GM19452 (cell line): ENCODE measurements around the gene DOK7.

Source experiments
- ATAC-seq: cut with Tn5 transposase; IDR thresholded peaks from one replicate; pipeline ENCODE4 v1.9.1; 2021; ENCODE audit not compliant: unreplicated experiment

Gene DOK7

DNA sequence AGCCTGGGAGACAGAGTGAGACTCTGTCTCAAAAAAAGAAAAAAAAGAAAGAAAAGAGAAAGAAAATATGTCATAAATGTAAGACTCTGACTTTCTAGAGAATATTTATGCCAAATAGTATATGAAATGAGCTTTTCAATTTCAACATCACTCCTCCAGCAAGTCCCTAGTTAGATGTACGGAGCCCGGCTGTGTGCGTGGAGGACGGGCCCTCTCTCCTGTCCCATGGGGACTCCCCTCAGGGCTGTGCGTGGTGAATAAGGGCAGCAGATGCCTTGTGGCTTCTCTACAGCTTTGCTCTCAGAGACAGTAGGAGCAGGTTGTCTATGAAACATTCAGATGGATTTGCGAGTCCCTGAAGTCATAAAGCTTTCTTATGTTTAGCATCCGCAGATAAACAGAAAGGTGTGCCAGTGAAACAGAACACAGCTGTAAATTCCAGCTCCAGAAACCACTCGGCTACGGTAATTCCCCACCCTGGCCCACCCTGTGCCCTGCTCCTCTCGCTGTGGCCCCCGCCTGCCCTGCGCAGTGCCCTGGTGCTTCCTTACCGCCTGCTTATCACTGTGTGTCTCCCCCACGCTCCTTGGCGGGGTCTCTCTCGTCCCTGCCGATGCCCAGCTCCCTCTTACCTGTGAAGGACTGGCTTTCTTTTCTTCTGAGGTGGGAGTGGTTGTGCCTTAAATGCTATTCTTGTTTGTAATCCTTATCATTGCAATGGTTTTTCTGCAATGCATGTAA lies 35.2 kb upstream of the DOK7 start:
- ATAC-seq, result no peak

GRCh38 chr4:3429651-3430050 lies 33.5 kb upstream of the DOK7 start:
- ATAC-seq, result no peak

DNA sequence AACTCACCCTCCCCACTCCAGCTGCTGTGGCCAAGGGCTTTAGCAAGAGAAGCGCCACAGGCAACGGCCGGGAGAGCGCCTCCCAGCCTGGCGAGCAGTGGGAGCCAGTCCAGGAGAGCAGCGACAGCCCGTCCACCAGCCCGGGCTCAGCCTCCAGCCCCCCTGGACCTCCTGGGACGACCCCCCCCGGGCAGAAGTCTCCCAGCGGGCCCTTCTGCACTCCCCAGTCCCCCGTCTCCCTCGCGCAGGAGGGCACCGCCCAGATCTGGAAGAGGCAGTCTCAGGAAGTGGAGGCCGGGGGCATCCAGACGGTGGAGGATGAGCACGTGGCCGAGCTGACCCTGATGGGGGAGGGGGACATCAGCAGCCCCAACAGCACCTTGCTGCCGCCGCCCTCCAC lies 32.6 kb upstream of the DOK7 start:
- ATAC-seq, result no peak

- ATAC-seq, result no peak
Observed at GRCh38 chr4:3431446-3431993, 31.6 kb upstream of the DOK7 start.

- no peak for ATAC-seq
Observed at GRCh38 chr4:3432381-3432790, 30.7 kb upstream of the DOK7 start.

- no peak for ATAC-seq
Observed at GRCh38 chr4:3433138-3433869, 29.8 kb upstream of the DOK7 start.

DNA sequence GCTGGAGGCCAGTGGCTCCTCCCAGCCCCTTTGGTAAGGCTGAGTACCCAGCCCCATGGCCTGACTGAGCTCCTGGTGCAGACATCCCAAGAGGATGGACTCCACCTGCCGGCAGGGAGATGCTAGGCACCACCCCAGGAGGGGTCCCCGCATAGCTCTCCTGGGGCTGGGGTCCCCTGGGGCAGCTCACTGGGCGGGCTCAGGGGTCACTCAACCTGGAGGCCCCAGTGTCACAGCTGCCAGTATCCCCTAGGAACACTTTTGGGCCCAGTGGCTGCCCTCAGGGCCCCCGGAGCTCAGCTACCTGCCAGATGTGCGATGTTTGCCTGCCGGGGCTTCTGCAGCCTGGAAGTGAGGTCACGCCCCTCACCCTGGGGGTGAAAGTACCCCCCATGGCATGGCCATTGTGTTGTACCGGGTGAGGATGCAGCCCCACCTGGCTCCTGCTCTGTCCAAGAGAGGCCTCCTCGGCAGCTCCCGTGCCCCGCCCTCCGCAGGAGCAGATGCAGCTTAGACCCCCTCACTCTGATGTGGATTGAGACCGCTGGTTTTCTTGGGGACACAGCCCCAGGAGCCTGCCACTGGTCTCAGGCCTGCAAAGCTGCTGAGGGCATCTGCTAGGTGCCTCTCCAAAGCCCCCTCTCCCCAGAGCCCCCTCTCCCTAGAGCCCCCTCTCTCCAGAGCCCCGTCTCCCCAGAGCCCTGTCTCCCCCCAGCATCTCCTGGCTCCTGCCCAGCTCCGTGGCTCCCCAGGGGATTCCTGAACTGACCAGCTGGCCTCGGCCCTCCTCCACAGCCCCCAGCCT lies 28.0 kb upstream of the DOK7 start:
- no peak for ATAC-seq

GRCh38 chr4:3435686-3435956 lies 27.5 kb upstream of the DOK7 start:
- no peak for ATAC-seq

DNA sequence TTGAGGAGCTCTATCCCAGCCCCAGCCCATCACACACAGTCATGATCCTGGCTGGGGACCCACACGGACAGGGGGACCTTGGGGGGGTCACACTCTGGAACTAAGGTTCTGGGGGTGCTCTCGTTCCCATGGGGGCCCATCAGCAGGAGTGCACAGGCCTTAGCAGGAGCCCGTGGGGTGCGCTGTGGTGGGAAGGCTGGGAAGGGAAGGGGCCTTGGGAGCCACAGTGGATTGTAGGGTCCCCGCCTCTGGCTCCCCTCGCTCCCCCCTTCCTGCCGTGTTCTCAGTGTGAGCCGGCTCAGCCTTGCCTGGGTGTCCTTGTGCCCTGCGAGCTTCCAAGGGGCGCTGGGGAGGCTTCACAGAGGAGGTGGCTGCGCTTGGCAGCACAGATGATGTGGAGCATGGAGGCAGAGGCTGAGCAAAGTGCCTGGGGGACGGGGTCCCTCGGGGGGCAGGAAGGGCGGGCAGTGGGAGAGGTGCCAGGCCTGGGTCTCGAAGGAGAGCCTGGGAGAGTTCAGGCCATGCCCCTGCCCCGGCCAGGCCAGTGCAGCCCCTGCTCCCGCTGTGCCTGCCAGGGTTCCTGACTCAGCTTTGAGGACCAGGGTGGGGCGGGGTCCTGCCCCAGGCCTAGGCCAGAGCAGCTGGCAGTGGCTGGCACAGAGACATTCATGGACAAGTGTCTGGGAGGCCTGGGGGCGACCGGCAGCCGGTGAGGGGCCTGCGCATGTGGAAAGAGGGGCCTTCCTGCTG lies 26.9 kb upstream of the DOK7 start:
- no peak for ATAC-seq

DNA sequence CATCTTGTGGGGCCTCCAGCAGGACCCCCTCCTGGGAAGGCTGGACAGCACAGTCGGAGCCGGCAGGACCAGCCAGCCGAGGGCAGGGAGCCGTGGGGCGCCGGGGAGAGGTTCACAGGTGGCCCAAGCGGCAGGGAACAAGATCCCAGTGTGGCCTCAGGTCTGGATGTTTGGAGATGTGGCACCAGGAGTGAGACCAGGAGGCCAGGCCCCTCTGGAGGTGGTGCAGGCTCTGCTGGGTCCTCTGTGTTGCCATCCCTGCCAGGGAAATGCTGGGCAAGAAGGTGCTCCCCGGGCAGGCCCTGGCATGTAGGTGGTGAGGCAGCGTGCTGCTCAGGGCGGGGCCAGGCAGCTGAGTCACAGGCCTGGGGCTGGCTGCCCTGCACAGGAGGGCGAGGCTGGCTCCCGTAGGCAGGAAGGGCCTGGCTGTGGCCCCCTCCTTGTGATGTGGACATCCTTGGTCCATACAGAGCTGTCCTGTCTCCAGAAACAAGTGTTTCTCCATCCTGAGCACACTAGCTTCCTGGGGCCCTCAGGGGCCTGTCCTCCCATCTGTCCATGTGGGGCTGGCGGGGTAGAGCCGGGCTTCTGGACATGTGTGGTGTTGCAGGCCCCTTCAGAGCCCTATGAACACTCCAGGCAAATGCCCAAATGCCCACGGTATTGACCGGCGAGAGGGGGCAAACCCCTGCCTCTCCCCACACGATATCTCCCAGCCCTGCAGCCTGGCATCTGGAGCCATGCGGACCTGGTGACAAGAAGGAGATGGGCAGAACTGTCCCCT lies 26.1 kb upstream of the DOK7 start:
- no peak for ATAC-seq

DNA sequence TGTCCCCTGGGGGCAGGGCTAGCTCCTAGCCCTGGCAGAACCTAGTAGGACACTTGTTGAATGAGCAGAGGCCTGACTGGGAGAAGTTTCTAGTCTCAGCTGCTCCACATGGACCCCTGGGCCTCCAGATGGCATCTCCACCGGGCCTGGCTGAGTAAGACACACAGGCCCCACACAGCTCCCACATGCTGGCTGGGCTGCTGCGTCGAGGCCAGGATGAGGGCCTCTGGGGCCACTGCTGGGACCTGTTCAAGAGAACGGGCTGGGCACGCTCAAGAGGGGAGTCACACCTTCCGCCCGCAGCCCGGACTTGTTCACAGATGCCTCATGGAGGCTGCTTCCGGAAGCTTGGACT lies 25.5 kb upstream of the DOK7 start:
- no peak for ATAC-seq

- ATAC-seq, result no peak
Observed at GRCh38 chr4:3437998-3438846, 24.9 kb upstream of the DOK7 start.

DNA sequence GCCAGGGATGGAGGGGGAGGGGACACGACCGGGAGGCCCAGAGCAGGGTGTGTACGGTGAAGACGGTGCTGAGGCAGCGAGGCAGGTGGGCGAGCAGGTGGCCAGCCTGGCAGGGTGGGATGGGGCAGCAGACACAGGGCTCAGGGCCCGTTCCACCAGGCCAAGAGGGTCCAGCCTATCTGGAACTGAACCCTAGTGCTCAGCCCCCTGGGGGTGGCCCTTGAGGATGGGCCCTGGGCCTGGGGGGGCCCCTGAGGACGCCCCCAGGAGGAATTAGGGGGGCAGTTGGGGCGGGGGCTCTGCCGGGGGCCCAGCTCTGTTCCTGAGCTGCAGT lies 24.3 kb upstream of the DOK7 start:
- ATAC-seq, result no peak

DNA sequence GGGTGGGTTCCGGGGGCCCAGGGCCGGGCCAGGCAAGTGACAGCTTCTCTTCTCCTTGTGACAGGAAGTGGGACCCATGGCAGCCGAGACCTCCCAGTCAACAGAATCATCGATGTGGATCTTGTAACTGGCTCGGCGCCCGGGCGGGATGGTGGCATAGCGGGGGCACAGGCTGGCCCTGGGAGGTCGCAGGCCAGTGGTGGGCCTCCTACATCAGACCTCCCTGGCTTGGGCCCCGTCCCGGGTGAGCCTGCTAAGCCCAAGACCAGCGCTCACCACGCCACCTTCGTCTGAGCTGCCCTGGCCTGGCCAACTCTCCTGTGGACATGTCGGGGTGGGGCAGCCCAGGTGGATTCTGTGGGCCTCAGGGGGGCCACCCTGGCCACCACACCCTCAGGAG lies 23.7 kb upstream of the DOK7 start:
- no peak for ATAC-seq

DNA sequence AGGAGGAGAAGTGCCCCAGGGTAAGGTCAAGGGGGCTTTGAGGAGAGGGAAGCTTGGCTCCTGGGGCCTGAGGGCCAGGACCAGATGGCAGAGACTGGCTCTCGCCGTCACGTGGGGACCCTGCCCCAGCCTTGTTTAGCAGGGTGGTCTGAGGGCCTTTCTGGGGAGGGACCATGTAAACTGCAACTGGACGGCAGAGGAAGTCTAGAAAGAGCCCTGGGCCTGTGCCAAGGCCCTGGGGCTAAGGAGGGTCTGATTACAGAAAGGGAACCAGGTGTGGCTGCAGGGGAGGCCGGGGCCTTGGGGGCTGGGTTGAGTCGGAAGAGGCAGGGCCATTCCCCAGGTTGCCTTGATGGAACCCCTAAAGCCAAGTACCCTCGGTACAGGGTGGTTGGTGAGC lies 23.1 kb upstream of the DOK7 start:
- no peak for ATAC-seq

GRCh38 chr4:3440979-3441500 lies 22.1 kb upstream of the DOK7 start:
- ATAC-seq, result no peak

DNA sequence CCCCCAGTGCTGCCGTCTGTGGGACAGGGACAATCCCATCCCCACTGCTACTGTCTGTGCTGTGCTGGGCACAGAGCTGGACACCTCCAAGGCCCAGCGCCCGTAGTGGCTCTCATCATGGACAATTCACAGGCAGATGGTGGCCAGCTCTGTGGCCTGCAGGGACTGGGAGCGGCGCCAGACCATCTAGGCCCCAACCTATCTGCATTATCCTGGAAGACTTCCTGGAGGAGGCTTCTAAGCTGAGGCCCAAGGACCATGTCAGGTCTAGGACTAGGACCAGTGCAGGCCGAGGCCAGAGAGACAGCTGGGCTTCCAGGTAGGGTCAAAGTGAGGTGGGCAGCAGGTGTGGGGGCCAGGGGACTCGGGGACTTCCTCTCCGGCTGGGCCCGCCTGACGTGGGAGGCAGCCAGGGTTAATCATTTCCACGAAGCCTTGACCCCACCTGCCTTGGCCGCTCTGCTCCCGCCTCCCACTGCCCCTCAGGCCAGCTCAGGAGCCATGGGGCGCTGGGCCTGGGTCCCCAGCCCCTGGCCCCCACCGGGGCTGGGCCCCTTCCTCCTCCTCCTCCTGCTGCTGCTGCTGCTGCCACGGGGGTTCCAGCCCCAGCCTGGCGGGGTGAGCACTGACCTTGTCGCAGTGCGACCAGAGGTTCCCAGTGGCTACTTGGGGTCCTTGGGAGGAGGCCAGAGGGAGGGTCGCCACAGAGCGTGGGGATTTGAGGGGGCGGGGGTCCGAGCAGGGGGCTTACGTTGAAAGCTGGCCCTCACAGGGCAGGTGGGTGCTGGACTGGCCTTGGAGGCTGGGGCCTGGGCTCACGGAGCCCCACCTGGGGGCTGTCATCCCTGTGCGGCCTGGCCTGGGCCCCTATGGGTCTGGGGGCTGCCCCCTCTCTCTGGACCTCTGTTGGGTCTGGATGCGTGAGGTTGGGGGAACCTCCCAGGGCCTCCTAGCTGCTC lies 21.3 kb upstream of the DOK7 start, which contains the start of gene HGFAC:
TSS of gene HGFAC (plus strand) at position 468 of the 959 bp plus-strand sequence. CDS start at position 502, 34 bp downstream.
- no peak for ATAC-seq

DNA sequence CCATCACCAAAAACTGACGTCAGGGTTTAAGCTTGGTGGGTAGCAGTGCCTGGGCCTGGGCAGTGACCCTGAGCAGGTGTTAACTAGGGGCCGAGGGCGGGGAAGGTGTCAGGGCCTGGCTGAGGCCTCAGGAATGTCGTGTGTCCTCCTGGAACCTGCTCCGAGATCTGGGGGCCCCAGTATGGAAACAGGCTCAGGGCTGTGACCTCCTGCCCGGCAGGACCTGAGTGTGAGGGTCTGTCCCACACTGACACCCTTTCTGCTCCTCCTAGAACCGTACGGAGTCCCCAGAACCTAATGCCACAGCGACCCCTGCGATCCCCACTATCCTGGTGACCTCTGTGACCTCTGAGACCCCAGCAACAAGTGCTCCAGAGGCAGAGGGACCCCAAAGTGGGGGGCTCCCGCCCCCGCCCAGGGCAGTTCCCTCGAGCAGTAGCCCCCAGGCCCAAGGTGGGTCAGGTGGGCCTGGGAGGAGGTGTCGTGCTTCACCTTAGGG lies 20.6 kb upstream of the DOK7 start:
- ATAC-seq, result no peak
